G401 (cell line): Measurements from ENCODE around the gene PCDHA6. TPM values are rescaled to one million over a fixed set of nuclear protein-coding genes. Genes with fewer than 3 reads are reported as not detected.
"Not testable (repeated sequence)": the region's sequence is repeated elsewhere in the genome, so short reads cannot be mapped to it uniquely, and the experiment has no call there.

Experiments
- DNase-seq: peaks from one replicate; pipeline ENCODE4 v3.0.0-alpha.2; 2015; ENCODE audit warnings: low spot score
- in situ Hi-C: cut with HindIII; loops from 2 replicates; pipeline ENCODE4 v1.10.0; 2016; ENCODE audit warnings: low sequenced_read_pairs, mixed read lengths
- total RNA-seq: library from RNA; depleted of rRNA; stranded (reverse); fragments of >200 nt; shearing (Covaris generic); gene quantifications from 2 replicates; pipeline ENCODE4 v1.2.3, GENCODE V29; 2014; rRNA removed

The PCDHA6 gene
- total RNA-seq, 1 experiment from 2014 or later: not detected

- peak; percentile 25 for DNase-seq
- in situ Hi-C loops: no loop called here
Observed at GRCh38 chr5:140855772-140856674, 28.3 kb downstream of the PCDHA6 start, which contains the start of gene PCDHA10. Gene PCDHA10, plus strand, starts transcription at chr5:140855897. Its CDS starts 152 bp downstream, at chr5:140856049.

GRCh38 chr5:140857177-140857986 lies 29.6 kb downstream of the PCDHA6 start:
- in situ Hi-C loops: no loop called here
- DNase-seq: no peak

GRCh38 chr5:140857987-140858240 lies 30.2 kb downstream of the PCDHA6 start:
- no peak for DNase-seq
- in situ Hi-C loops: no loop called here

GRCh38 chr5:140862441-140863295 lies 34.9 kb downstream of the PCDHA6 start:
- DNase-seq: no peak
- in situ Hi-C loops: no loop called here

GRCh38 chr5:140868721-140869554 lies 41.2 kb downstream of the PCDHA6 start, which contains the start of gene PCDHA11:
Gene PCDHA11, plus strand, starts transcription at chr5:140868957. Its CDS starts 147 bp downstream, at chr5:140869104.
- DNase-seq: peak; percentile 81
- in situ Hi-C loops: no loop called here

GRCh38 chr5:140869555-140869886 lies 41.8 kb downstream of the PCDHA6 start:
- no peak for DNase-seq
- in situ Hi-C loops: no loop called here

GRCh38 chr5:140870221-140871201 lies 42.8 kb downstream of the PCDHA6 start:
- in situ Hi-C loops: no loop called here

GRCh38 chr5:140875085-140876065 lies 47.6 kb downstream of the PCDHA6 start, which contains the start of gene PCDHA12:
Gene PCDHA12, plus strand, starts transcription at chr5:140875308. Its CDS starts 165 bp downstream, at chr5:140875473.
- in situ Hi-C loops: no loop called here
- peak; percentile 66 for DNase-seq

More at GRCh38 chr5:140870221-140871201, 42.8 kb downstream of the PCDHA6 start:
- no peak for DNase-seq

GRCh38 chr5:140876541-140877261 lies 48.9 kb downstream of the PCDHA6 start:
- in situ Hi-C loops: not testable (repeated sequence)

GRCh38 chr5:140877262-140877581 lies 49.5 kb downstream of the PCDHA6 start:
- no peak for DNase-seq
- in situ Hi-C loops: no loop called here

More at GRCh38 chr5:140876541-140877261, 48.9 kb downstream of the PCDHA6 start:
- not testable (repeated sequence) for DNase-seq

Other genes with a start within 250 kb of the PCDHA6 start
- gene CD14, start 194.8 kb upstream of the PCDHA6 start, total RNA-seq: not detected in 2 replicates
- 11.0 and 35.3 TPM in 2 replicates for gene TMCO6, start 188.5 kb upstream of the PCDHA6 start, total RNA-seq
- 75.7 and 84.8 TPM in 2 replicates for gene NDUFA2, start 180.3 kb upstream of the PCDHA6 start, total RNA-seq
- gene IK, start 180.1 kb upstream of the PCDHA6 start, total RNA-seq: 20.7 and 34.3 TPM in 2 replicates
- gene WDR55, start 163.1 kb upstream of the PCDHA6 start, total RNA-seq: 19.3 and 27.2 TPM in 2 replicates
- gene DND1, start 154.4 kb upstream of the PCDHA6 start, total RNA-seq: not detected in 2 replicates
- gene HARS1, start 136.6 kb upstream of the PCDHA6 start, total RNA-seq: 76.3 and 80.6 TPM in 2 replicates
- 20.9 and 30.0 TPM in 2 replicates for gene HARS2, start 136.5 kb upstream of the PCDHA6 start, total RNA-seq
- 34.1 and 43.1 TPM in 2 replicates for gene ZMAT2, start 127.5 kb upstream of the PCDHA6 start, total RNA-seq
- 0.03 TPM in 1 of 2 replicates, not detected in the other for gene PCDHA1, start 41.8 kb upstream of the PCDHA6 start, total RNA-seq
- not detected in 2 replicates for gene PCDHA2, start 33.1 kb upstream of the PCDHA6 start, total RNA-seq
- not detected in 2 replicates for gene PCDHA3, start 26.9 kb upstream of the PCDHA6 start, total RNA-seq
- gene PCDHA4, start 20.9 kb upstream of the PCDHA6 start, total RNA-seq: 4.2 and 5.4 TPM in 2 replicates
- under 0.01 and 0.31 TPM in 2 replicates for gene PCDHA5, start 6.3 kb upstream of the PCDHA6 start, total RNA-seq
- gene PCDHA7, start 6.3 kb downstream of the PCDHA6 start, total RNA-seq: 0.43 TPM in 1 of 2 replicates, not detected in the other
- 0.03 TPM in 1 of 2 replicates, not detected in the other for gene PCDHA8, start 13.2 kb downstream of the PCDHA6 start, total RNA-seq
- not detected in 2 replicates for gene PCDHA9, start 20.4 kb downstream of the PCDHA6 start, total RNA-seq
- under 0.01 and 0.06 TPM in 2 replicates for gene PCDHA10, start 27.9 kb downstream of the PCDHA6 start, total RNA-seq
- gene PCDHA11, start 41.0 kb downstream of the PCDHA6 start, total RNA-seq: 6.6 and 7.1 TPM in 2 replicates
- gene PCDHA12, start 47.3 kb downstream of the PCDHA6 start, total RNA-seq: 3.0 and 8.2 TPM in 2 replicates
- gene PCDHA13, start 54.2 kb downstream of the PCDHA6 start, total RNA-seq: 0.54 and 0.86 TPM in 2 replicates
- 6.5 and 9.5 TPM in 2 replicates for gene PCDHAC1, start 98.3 kb downstream of the PCDHA6 start, total RNA-seq
- gene PCDHAC2, start 138.5 kb downstream of the PCDHA6 start, total RNA-seq: 7.8 and 8.0 TPM in 2 replicates
- gene PCDHB1, start 223.4 kb downstream of the PCDHA6 start, total RNA-seq: not detected in 2 replicates